T-cell (primary cell): Measurements from ENCODE around the gene FLRT1. TPM values are rescaled to one million over a fixed set of nuclear protein-coding genes. Genes with fewer than 3 reads are reported as not detected.

Experiments
- ATAC-seq, 4 experiments: fragments of 200-7000 bp in 3 of 4; fragments of 150-1000 bp in 1 of 4; cut with Tn5 transposase; replicated peaks in 1 of 4; 1 replicate in 3 of 4; 2 replicates in 1 of 4; pipeline ENCODE4 v1.10.0; 2021; ENCODE audit warnings: moderate library complexity in 3 of 4, mild to moderate bottlenecking in 2 of 4, moderate number of reproducible peaks in 1 of 4
- CTCF ChIA-PET, 2 donors: fragments of 300-600 bp; sonication (Branson Sonifier 250); formaldehyde crosslinking; loops; one replicate each; lab custom pipeline; 2022; ENCODE audit warnings: antibody characterized with exemption in 2 of 2; lab: Charles Lee
- POLR2A ChIA-PET, 2 donors: fragments of 300-600 bp; sonication (Branson Sonifier 250); formaldehyde crosslinking; loops; one replicate each; lab custom pipeline; 2022; ENCODE audit warnings: antibody characterized with exemption in 2 of 2; lab: Charles Lee
- DNase-seq, 35 experiments: peaks; one replicate each; pipeline versions ENCODE4 v3.0.0 to v3.0.0-alpha.2; 2013 to 2023
- H3K27ac ChIP-seq: one replicate; pipeline ENCODE4 v1.5.1; 2013; ENCODE audit warnings: low read length
- H3K27me3 ChIP-seq, 2 experiments: replicated peaks in 1 of 2; 1 replicate in 1 of 2; 2 replicates in 1 of 2; pipeline versions ENCODE4 v1.6.1 to v1.7.0; 2013; ENCODE audit warnings: low read length in 1 of 2, mixed read lengths in 1 of 2; ENCODE audit not compliant: control insufficient read depth in 2 of 2, insufficient read depth in 2 of 2; ENCODE audit errors: extremely low read depth in 1 of 2
- H3K36me3 ChIP-seq, 2 donors: 1 replicate in 1 of 2; 2 replicates in 1 of 2; pipeline versions ENCODE4 v1.6.1 to v1.7.0; 2013; ENCODE audit warnings: low read length in 1 of 2; ENCODE audit not compliant: control insufficient read depth in 2 of 2, insufficient read depth in 1 of 2; ENCODE audit errors: extremely low read depth in 1 of 2
- H3K4me1 ChIP-seq, 2 experiments: 1 replicate in 1 of 2; 2 replicates in 1 of 2; pipeline versions ENCODE4 v1.6.1 to v1.7.0; 2013; ENCODE audit warnings: low read length in 2 of 2, mixed read lengths in 1 of 2; ENCODE audit not compliant: insufficient read depth in 2 of 2, control insufficient read depth in 1 of 2; ENCODE audit errors: extremely low read depth in 1 of 2
- H3K4me3 ChIP-seq, 2 donors: 1 replicate in 1 of 2; 2 replicates in 1 of 2; pipeline versions ENCODE4 v1.5.1 to v1.7.0; 2013; ENCODE audit warnings: mild to moderate bottlenecking in 2 of 2, low read length in 1 of 2, moderate library complexity in 1 of 2; ENCODE audit not compliant: control insufficient read depth in 1 of 2; ENCODE audit errors: extremely low read depth in 1 of 2
- H3K9me3 ChIP-seq: 2 replicates; pipeline ENCODE4 v1.7.0; 2013
- H3K27ac Mint-ChIP-seq, 2 donors: one replicate each; pipeline ENCODE4 v1.8.0; 2020 to 2021; ENCODE audit warnings: mild to moderate bottlenecking in 2 of 2, mixed read lengths in 2 of 2
- H3K27me3 Mint-ChIP-seq, 2 donors: one replicate each; pipeline ENCODE4 v1.8.0; 2021 to 2022; ENCODE audit warnings: mixed read lengths in 2 of 2
- H3K36me3 Mint-ChIP-seq: one replicate; pipeline ENCODE4 v1.8.0; 2021; ENCODE audit warnings: mixed read lengths
- H3K4me1 Mint-ChIP-seq, 3 donors: one replicate each; pipeline ENCODE4 v1.8.0; 2020 to 2022; ENCODE audit warnings: mixed read lengths in 3 of 3, mild to moderate bottlenecking in 1 of 3
- H3K4me3 Mint-ChIP-seq, 3 donors: one replicate each; pipeline ENCODE4 v1.8.0; 2020 to 2022; ENCODE audit warnings: mild to moderate bottlenecking in 3 of 3, mixed read lengths in 3 of 3, moderate library complexity in 3 of 3
- H3K9me3 Mint-ChIP-seq, 3 donors: one replicate each; pipeline ENCODE4 v1.8.0; 2020 to 2022; ENCODE audit warnings: mixed read lengths in 3 of 3
- WGBS: methylation state at CpG from one replicate; pipeline ENCODE4 v1.1.5; 2013; ENCODE audit warnings: missing lambda C conversion rate; ENCODE audit not compliant: insufficient coverage; 5-methylcytosine and 5-hydroxymethylcytosine counted together
- total RNA-seq, 35 experiments: library from RNA in 6 of 35; stranded (reverse) in 6 of 35; fragments of 120-200 nt in 1 of 35; gene quantifications; one replicate each; pipeline versions ENCODE4 v1.2.1 to v1.2.4 and lab custom pipeline; 2013 to 2026

FLRT1 gene
- total RNA-seq, 5 donors from 2014 or later (not counting 1 experiment from before 2014, with no cell fraction given), result not detected

- peaks cover 0 to 7% of the 10 kb centered on the region in 2 experiments for H3K27me3 ChIP-seq
- Mint-ChIP-seq H3K4me3 (no peak overlapping the region), H3K27ac (no peak overlapping the region), H3K9me3 (peaks cover 0 to 9% (median 0%) of the 10 kb centered on the region in 3 donors), H3K4me1 (no peaks in the 10 kb centered on the region), H3K27me3 (no peaks in the 10 kb centered on the region), H3K36me3 (no peaks in the 10 kb centered on the region)
- 80% methylated on average over 17 of the region's 20 CpGs for WGBS
- H3K4me3 ChIP-seq, result no peak overlapping the region
- no peaks in the 10 kb centered on the region for H3K4me1 ChIP-seq
- H3K36me3 ChIP-seq, result no peaks in the 10 kb centered on the region
- DNase-seq, result no peak
- no peak overlapping the region for H3K27ac ChIP-seq
- ChIA-PET POLR2A (no interaction called here), CTCF (no interaction called here)
- H3K9me3 ChIP-seq, result no peaks in the 10 kb centered on the region
- ATAC-seq, result no peak
Observed at GRCh38 chr11:64015510-64015909, 20.2 kb upstream of the FLRT1 start.

DNA sequence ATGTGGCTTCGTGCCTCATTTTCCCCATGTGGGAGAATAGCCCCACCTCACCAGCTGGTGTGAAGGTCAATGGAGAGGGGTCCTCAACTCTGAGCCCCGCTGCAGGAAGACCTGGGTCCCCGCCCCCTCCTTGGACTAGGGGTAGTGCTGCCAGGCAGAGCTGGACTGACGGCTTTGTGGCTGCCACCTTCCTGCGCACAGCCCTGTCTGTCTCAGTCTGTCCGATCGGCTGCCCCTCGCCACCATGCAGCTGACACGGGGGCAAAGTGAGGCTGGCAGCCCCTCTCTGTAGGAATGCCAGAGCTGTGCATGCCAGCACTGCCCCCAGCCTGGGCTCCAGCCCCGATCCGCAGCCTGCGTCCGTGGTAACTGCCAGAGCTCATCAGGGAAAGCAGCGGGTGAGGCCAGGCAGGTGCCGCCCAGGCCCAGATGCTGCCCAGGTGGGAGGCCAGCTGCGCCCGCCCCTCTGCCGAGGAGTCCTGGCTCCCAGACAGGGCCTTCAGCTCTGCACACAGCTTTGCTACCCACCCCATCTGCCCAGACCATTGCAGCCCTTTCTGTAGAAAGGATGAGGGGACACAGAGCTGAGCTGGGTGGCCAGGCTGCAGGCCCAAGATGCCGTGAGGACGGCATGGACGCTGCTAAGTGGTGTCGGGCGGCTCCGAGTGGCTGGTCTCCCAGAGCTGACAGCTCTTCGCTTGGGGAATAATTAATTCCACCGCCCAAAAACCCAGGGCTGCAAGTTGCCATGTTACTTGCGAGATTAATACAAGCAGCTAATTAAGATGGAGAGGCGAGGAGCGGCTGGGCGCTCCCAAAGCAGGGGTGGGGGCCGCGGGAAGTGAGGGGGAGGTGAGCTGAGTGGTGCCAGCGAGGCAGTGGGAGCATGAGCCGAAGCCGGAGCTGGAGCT is 19.5 kb upstream of the FLRT1 start:
- H3K27ac ChIP-seq, result no peak overlapping the region
- H3K9me3 Mint-ChIP-seq, result peaks cover 0 to 2% (median 0%) of the 10 kb centered on the region in 3 donors
- no peak overlapping the region for H3K4me3 ChIP-seq
- H3K4me1 Mint-ChIP-seq, result no peaks in the 10 kb centered on the region
- no peaks in the 10 kb centered on the region for H3K27me3 Mint-ChIP-seq
- POLR2A ChIA-PET, result no interaction called here
- no peaks in the 10 kb centered on the region for H3K36me3 Mint-ChIP-seq
- H3K27ac Mint-ChIP-seq, result no peak overlapping the region
- no peaks in the 10 kb centered on the region for H3K4me1 ChIP-seq
- no peak for DNase-seq
- CTCF ChIA-PET, result no interaction called here
- no peaks in the 10 kb centered on the region for H3K9me3 ChIP-seq
- H3K36me3 ChIP-seq, result no peaks in the 10 kb centered on the region
- peaks cover 0 to 3% of the 10 kb centered on the region in 2 experiments for H3K27me3 ChIP-seq
- 90% methylated on average over 27 of the region's 35 CpGs for WGBS
- ATAC-seq, result no peak
- no peak overlapping the region for H3K4me3 Mint-ChIP-seq

DNA sequence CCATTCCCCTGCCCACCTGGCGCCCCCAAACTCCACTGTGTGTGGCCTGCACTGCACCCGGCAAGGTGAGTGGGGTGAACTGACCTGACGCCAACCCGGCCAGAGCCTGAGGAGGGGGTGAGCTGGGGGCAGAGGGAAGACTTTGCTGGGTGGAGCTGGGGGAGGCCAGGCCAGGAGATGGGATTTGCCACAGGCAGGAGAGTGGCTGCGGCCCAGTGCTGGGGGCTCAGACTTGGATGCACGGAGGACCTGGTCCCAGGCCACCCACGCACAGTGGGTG is 17.8 kb upstream of the FLRT1 start:
- Histone ChIP-seq H3K27ac (no peak overlapping the region), H3K36me3 (no peaks in the 10 kb centered on the region), H3K4me1 (no peaks in the 10 kb centered on the region), H3K9me3 (no peaks in the 10 kb centered on the region), H3K27me3 (peaks cover 0 to 4% of the 10 kb centered on the region in 2 experiments), H3K4me3 (no peak overlapping the region)
- ATAC-seq (no peak), DNase-seq (no peak)
- POLR2A ChIA-PET, result no interaction called here
- no peak overlapping the region for H3K27ac Mint-ChIP-seq
- H3K4me1 Mint-ChIP-seq, result no peaks in the 10 kb centered on the region
- no peak overlapping the region for H3K4me3 Mint-ChIP-seq
- WGBS, result 94% methylated on average over 6 of the region's 7 CpGs
- CTCF ChIA-PET, result no interaction called here
- H3K27me3 Mint-ChIP-seq, result no peaks in the 10 kb centered on the region
- no peaks in the 10 kb centered on the region for H3K36me3 Mint-ChIP-seq
- no peaks in the 10 kb centered on the region for H3K9me3 Mint-ChIP-seq

- POLR2A ChIA-PET, result no interaction called here
- no peaks in the 10 kb centered on the region for H3K27me3 Mint-ChIP-seq
- DNase-seq (no peak), ATAC-seq (no peak)
- Histone ChIP-seq H3K27ac (no peak overlapping the region), H3K9me3 (no peaks in the 10 kb centered on the region), H3K27me3 (peaks cover 0 to 4% of the 10 kb centered on the region in 2 experiments), H3K36me3 (no peaks in the 10 kb centered on the region), H3K4me3 (no peak overlapping the region), H3K4me1 (no peaks in the 10 kb centered on the region)
- no peaks in the 10 kb centered on the region for H3K9me3 Mint-ChIP-seq
- H3K27ac Mint-ChIP-seq, result no peak overlapping the region
- CTCF ChIA-PET, result no interaction called here
- 83% methylated on average over 8 of the region's 8 CpGs for WGBS
- no peaks in the 10 kb centered on the region for H3K4me1 Mint-ChIP-seq
- H3K4me3 Mint-ChIP-seq, result no peak overlapping the region
- no peaks in the 10 kb centered on the region for H3K36me3 Mint-ChIP-seq
Observed at GRCh38 chr11:64018310-64018709, 17.4 kb upstream of the FLRT1 start.

DNA sequence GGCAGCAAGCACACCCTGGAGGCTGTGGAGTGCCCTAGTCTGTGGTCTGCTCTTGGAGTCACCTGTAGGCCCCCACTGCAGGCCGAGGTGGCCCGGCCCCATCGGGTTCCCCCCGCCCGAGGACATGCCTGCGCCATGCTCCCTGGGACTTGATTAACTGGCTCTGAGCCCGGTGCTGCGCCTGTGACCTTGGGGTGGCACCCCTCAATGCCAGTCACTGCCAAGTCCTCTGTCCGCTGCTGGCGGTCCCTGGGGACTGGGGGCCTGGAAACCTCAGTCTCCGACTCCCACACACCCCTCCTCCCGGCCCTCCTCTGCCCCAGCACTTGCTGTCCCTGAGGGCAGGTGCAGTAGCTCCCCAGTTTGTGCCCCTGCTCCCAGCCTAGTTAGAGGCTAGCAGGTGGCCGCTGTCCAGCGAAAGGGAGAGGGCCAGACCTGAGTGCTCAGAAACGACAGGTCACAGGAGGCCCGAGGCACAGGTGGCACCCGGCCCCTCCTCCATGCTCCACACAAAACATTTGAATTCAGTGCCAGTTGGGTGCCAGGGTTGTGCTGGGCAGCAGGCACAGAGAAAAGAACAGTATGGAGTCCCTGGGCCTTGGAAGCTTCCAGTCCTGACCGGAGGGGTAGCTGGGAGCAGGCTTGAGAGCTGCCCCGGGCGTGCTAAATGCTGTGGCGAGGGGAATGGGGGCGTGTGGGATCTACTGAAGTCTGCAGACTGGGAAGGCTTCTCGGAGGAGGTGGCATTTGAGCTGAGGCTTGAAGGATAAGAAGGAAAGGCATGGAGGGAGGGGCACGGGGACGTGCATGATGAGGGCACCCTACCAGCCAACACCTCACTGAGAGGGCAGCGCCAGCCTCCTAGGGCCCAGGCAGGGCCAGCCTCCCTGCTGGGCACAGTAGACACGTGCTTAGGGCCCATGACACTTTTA is 16.4 kb upstream of the FLRT1 start:
- Mint-ChIP-seq H3K27me3 (no peaks in the 10 kb centered on the region), H3K9me3 (no peaks in the 10 kb centered on the region), H3K4me1 (no peaks in the 10 kb centered on the region), H3K36me3 (no peaks in the 10 kb centered on the region), H3K4me3 (no peak overlapping the region), H3K27ac (no peak overlapping the region)
- DNase-seq (no peak), ATAC-seq (no peak)
- ChIA-PET CTCF (no interaction called here), POLR2A (no interaction called here)
- Histone ChIP-seq H3K36me3 (no peaks in the 10 kb centered on the region), H3K27ac (no peak overlapping the region), H3K4me1 (no peaks in the 10 kb centered on the region), H3K4me3 (no peak overlapping the region), H3K9me3 (no peaks in the 10 kb centered on the region), H3K27me3 (peaks cover 0 to 7% of the 10 kb centered on the region in 2 experiments)
- 85% methylated on average over 20 of the region's 27 CpGs for WGBS

DNA sequence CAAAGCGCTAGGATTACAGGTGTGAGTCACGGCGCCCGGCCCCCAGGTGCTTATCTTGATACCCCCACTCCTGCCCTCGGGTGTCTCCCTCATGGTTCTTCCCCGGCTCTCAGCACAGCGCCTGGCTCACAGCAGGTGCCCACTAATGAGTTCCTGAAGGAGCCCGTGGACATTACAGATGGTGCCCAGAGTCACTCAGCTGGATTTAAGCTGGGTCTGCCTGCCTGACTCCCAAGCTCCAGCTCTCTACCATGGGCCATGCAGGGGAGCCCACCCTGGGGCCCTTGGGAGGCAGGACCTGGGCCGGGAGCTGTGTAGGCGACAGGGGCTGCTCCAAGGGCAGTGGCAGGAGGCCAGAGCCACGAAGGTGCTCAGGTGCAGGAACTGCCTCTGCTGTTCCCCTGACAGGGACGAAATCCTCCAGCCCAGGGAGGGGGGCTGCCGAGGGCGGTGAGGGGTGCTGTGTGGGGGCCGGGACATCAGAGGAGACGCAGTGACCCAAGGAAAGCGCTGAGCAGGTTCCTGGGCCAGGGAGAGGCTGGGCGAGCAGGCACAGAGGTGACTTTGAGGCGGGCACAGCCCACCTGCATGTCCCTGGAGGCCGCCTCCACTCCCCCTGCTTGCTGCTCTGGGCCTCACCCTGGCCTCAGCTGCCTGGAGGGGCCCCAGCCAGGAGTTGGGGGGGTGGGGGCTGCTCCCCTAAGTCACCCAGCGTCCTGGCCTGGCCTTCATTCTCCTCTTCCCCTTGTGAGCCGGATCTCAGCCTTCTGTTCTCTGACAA is 14.6 kb upstream of the FLRT1 start:
- H3K4me1 Mint-ChIP-seq, result no peaks in the 10 kb centered on the region
- Histone ChIP-seq H3K4me3 (no peak overlapping the region), H3K36me3 (no peaks in the 10 kb centered on the region), H3K9me3 (no peaks in the 10 kb centered on the region), H3K27me3 (peaks cover 0 to 7% of the 10 kb centered on the region in 2 experiments), H3K27ac (no peak overlapping the region), H3K4me1 (no peaks in the 10 kb centered on the region)
- H3K4me3 Mint-ChIP-seq, result no peak overlapping the region
- no peak overlapping the region for H3K27ac Mint-ChIP-seq
- H3K27me3 Mint-ChIP-seq, result no peaks in the 10 kb centered on the region
- 86% methylated on average over 14 of the region's 22 CpGs for WGBS
- no peak for ATAC-seq
- no peaks in the 10 kb centered on the region for H3K36me3 Mint-ChIP-seq
- H3K9me3 Mint-ChIP-seq, result no peaks in the 10 kb centered on the region
- no peak for DNase-seq
- ChIA-PET POLR2A (no interaction called here), CTCF (no interaction called here)
